HepG2 (cell line): ENCODE results near the gene GPHN. TPM values are rescaled to one million over a fixed set of nuclear protein-coding genes. Genes with fewer than 3 reads are reported as not detected.

ENCODE experiments used
- ATAC-seq: fragments of 200-7000 bp; cut with Tn5 transposase; 3 replicates; pipeline ENCODE4 v1.9.1; 2020; ENCODE audit warnings: mild to moderate bottlenecking, moderate library complexity
- BruUV-seq: library from RNA; stranded (reverse); fragments of 400-500 nt; replicated peaks from 2 replicates; lab custom pipeline; 2021; lab: Mats Ljungman, UMichigan
- CTCF ChIA-PET: fragments of 300-600 bp; formaldehyde crosslinking; extraction: SDS; loops from one replicate; lab custom pipeline; 2021; ENCODE audit warnings: low total read pairs, inconsistent platforms, low intra/inter-chr PET ratio; lab: Yijun Ruan, JAX
- POLR2A ChIA-PET: fragments of 350-600 bp; sonication (Branson Sonifier 250); formaldehyde crosslinking; loops from one replicate; lab custom pipeline; 2020; ENCODE audit warnings: antibody characterized with exemption, inconsistent platforms; lab: Yijun Ruan, JAX
- DNase-seq: peaks from one replicate; pipeline ENCODE4 v3.0.0-alpha.2; 2015; ENCODE audit warnings: low spot score
- FAIRE-seq: peaks from 3 replicates; lab custom pipeline; 2011; peaks lifted over from hg19 to GRCh38; lab: Jason Lieb, UNC
- H2AFZ ChIP-seq: one replicate; pipeline ENCODE4 v1.6.1; 2011; ENCODE audit warnings: low read length, inconsistent platforms
- H3K27ac ChIP-seq: fragments of 300-600 bp; 3 replicates; pipeline ENCODE4 v1.8.0; 2011; ENCODE audit warnings: mixed run types, mild to moderate bottlenecking, mixed read lengths, low read length, inconsistent platforms; ENCODE audit not compliant: insufficient read depth; ENCODE audit errors: extremely low read length
- H3K27me3 ChIP-seq, 2 experiments: fragments of 200-600 bp in 1 of 2; 2 replicates in 1 of 2; 3 replicates in 1 of 2; pipeline versions ENCODE4 v1.6.0 to v1.8.0; 2011; ENCODE audit warnings: low read length in 2 of 2, mild to moderate bottlenecking in 2 of 2, moderate library complexity in 2 of 2, inconsistent platforms in 1 of 2; ENCODE audit not compliant: insufficient read depth in 2 of 2, control insufficient read depth in 1 of 2
- H3K36me3 ChIP-seq, 2 experiments: fragments of 200-600 bp in 1 of 2; replicated peaks in 1 of 2; 2 replicates in 1 of 2; 3 replicates in 1 of 2; pipeline versions ENCODE4 v1.5.1 to v1.8.0; 2011; ENCODE audit warnings: low read length in 2 of 2, inconsistent platforms in 1 of 2; ENCODE audit not compliant: insufficient read depth in 2 of 2, control insufficient read depth in 1 of 2
- H3K4me1 ChIP-seq: 2 replicates; pipeline ENCODE4 v1.5.1; 2012; ENCODE audit warnings: low read length, inconsistent platforms; ENCODE audit not compliant: insufficient read depth
- H3K4me2 ChIP-seq: 2 replicates; pipeline ENCODE4 v1.6.0; 2011; ENCODE audit warnings: low read depth, low read length, inconsistent platforms
- H3K4me3 ChIP-seq, 3 experiments: fragments of 200-600 bp in 1 of 3; sonication (generic), shearing (Covaris generic) in 1 of 3; replicated peaks in 1 of 3; 2 replicates each; pipeline ENCODE4 v1.5.1; 2011 to 2016; ENCODE audit warnings: low read length in 3 of 3, inconsistent platforms in 2 of 3, low read depth in 2 of 3, mild to moderate bottlenecking in 2 of 3, control low read depth in 1 of 3, mixed read lengths in 1 of 3; ENCODE audit not compliant: insufficient read depth in 1 of 3
- H3K79me2 ChIP-seq: one replicate; pipeline ENCODE4 v1.6.1; 2011; ENCODE audit warnings: low read length, inconsistent platforms; ENCODE audit not compliant: insufficient read depth
- H3K9ac ChIP-seq: 2 replicates; pipeline ENCODE4 v1.6.0; 2011; ENCODE audit warnings: mild to moderate bottlenecking, low read depth, low read length, inconsistent platforms; ENCODE audit not compliant: insufficient read depth
- H3K9me3 ChIP-seq: 2 replicates; pipeline ENCODE4 v1.5.1; 2012; ENCODE audit warnings: mild to moderate bottlenecking, low read length
- H4K20me1 ChIP-seq: 2 replicates; pipeline ENCODE4 v1.6.0; 2011; ENCODE audit warnings: inconsistent platforms, mild to moderate bottlenecking, low read length, moderate library complexity; ENCODE audit not compliant: insufficient read depth
- PAF1 ChIP-seq: IDR thresholded peaks from 2 replicates; pipeline ENCODE4 v1.6.1; 2016; ENCODE audit warnings: missing genetic modification reagents, missing compliant biosample characterization
- ZMYM4 ChIP-seq: sonication (generic); formaldehyde crosslinking; IDR thresholded peaks from 2 replicates; pipeline ENCODE4 v1.8.1; 2023; ENCODE audit warnings: mild to moderate bottlenecking, missing genetic modification reagents
- ZNF543 ChIP-seq: sonication (generic); formaldehyde crosslinking; IDR thresholded peaks from 2 replicates; pipeline ENCODE4 v1.4.0; 2020; ENCODE audit warnings: mild to moderate bottlenecking, missing genetic modification reagents
- ZNF747 ChIP-seq: sonication (generic); formaldehyde crosslinking; IDR thresholded peaks from 2 replicates; pipeline ENCODE4 v1.8.1; 2023; ENCODE audit warnings: missing genetic modification reagents, mild to moderate bottlenecking, borderline replicate concordance
- WGBS: methylation state at CpG from one replicate; pipeline ENCODE4 v1.1.6; 2017; ENCODE audit warnings: low lambda C conversion rate; 5-methylcytosine and 5-hydroxymethylcytosine counted together
- in situ Hi-C: cut with HindIII; loops from 2 replicates; pipeline ENCODE4 v1.10.0; 2017; ENCODE audit warnings: low pct_unique_long_range_greater_than_20kb; ENCODE audit not compliant: extremely low pct_ligation_motif_present
- intact Hi-C: fragments of 100-400 bp; cut with micrococcal nuclease; formaldehyde crosslinking; loops from one replicate; pipeline ENCODE4 v1.10.0; 2022; ENCODE audit not compliant: unreplicated experiment
- polyA plus RNA-seq, 8 experiments: library from polyadenylated mRNA; depleted of rRNA in 3 of 8; stranded (reverse) in 7 of 8; unstranded in 1 of 8; fragments of >200 nt; fragmentation: Illumina TruSeq in 4 of 8; extraction: Trizol in 4 of 8; gene quantifications; 2 replicates each; pipeline versions ENCODE4 v1.2.1 to v1.2.3, GENCODE V29; 2011 to 2016; ENCODE audit warnings: low read depth in 4 of 8, missing spikeins in 1 of 8, mixed read lengths in 1 of 8; ENCODE audit not compliant: insufficient read depth in 1 of 8
- total RNA-seq, 5 experiments: library from RNA; depleted of rRNA; stranded (reverse); fragments of >200 nt; fragmentation: Illumina TruSeq; extraction: Trizol; gene quantifications; 2 replicates each; pipeline ENCODE4 v1.2.3, GENCODE V29; 2016; ENCODE audit warnings: low read depth in 1 of 5
- TF ChIP-seq, protein P1 (sequence below): sonication (generic); formaldehyde crosslinking; IDR thresholded peaks from 2 replicates; pipeline ENCODE4 v1.4.0; 2020; ENCODE audit warnings: low read depth, missing genetic modification reagents

The GPHN gene
- total and polyA plus RNA-seq, 2 of the 13 experiments (the other 11 are each of a cell fraction or from before 2014, with no cell fraction given): 12.7 to 19.2 TPM

DNA sequence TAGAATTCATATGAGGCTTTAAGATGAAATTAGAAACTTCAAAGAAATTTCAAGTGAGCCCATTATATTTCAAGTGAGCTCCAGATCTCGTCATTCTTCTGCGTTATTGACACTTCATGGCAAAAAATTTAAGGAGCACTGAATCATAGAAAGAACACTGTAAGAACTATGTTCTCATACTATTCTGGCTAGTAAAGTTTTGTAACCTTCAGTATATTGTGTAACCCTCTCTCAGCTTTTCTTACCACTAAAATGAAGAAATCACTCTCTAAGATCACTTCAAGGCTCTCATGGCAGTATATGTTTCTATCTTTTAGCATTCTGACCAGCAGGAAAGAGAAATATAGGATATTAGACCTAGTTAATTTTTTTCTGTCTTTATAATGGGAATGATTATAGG is 6.3 kb downstream of the GPHN start (continued):
- TF ChIP-seq, protein P1, sequence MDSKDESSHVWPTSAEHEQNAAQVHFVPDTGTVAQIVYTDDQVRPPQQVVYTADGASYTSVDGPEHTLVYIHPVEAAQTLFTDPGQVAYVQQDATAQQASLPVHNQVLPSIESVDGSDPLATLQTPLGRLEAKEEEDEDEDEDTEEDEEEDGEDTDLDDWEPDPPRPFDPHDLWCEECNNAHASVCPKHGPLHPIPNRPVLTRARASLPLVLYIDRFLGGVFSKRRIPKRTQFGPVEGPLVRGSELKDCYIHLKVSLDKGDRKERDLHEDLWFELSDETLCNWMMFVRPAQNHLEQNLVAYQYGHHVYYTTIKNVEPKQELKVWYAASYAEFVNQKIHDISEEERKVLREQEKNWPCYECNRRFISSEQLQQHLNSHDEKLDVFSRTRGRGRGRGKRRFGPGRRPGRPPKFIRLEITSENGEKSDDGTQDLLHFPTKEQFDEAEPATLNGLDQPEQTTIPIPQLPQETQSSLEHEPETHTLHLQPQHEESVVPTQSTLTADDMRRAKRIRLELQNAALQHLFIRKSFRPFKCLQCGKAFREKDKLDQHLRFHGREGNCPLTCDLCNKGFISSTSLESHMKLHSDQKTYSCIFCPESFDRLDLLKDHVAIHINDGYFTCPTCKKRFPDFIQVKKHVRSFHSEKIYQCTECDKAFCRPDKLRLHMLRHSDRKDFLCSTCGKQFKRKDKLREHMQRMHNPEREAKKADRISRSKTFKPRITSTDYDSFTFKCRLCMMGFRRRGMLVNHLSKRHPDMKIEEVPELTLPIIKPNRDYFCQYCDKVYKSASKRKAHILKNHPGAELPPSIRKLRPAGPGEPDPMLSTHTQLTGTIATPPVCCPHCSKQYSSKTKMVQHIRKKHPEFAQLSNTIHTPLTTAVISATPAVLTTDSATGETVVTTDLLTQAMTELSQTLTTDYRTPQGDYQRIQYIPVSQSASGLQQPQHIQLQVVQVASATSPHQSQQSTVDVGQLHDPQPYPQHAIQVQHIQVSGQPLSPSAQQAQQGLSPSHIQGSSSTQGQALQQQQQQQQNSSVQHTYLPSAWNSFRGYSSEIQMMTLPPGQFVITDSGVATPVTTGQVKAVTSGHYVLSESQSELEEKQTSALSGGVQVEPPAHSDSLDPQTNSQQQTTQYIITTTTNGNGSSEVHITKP (CRISPR knock-in tag): no peak

GRCh38 chr14:66530526-66530925 is 22.6 kb downstream of the GPHN start:
- ChIA-PET POLR2A (no interaction called here), CTCF (no interaction called here)
- Histone ChIP-seq H4K20me1 (no peaks in the 10 kb centered on the region), H3K4me2 (no peak overlapping the region), H3K9ac (no peak overlapping the region), H3K9me3 (no peaks in the 10 kb centered on the region), H3K79me2 (peaks cover 32% of the 10 kb centered on the region), H2AFZ (no peak overlapping the region), H3K27me3 (no peaks in the 10 kb centered on the region), H3K27ac (no peak overlapping the region), H3K4me3 (no peak overlapping the region), H3K36me3 (no peaks in the 10 kb centered on the region), H3K4me1 (no peaks in the 10 kb centered on the region)
- no peak for DNase-seq
- no TSS peak for BruUV-seq
- no peak for FAIRE-seq
- TF ChIP-seq ZMYM4 (CRISPR knock-in tag): no peak
- no peak for TF ChIP-seq ZNF747 (CRISPR knock-in tag)
- TF ChIP-seq PAF1: no peak
- TF ChIP-seq ZNF543 (CRISPR knock-in tag): no peak
- intact Hi-C loops: no loop called here
- no peak for ATAC-seq
- in situ Hi-C loops: no loop called here
- WGBS: 100% methylated on average over 6 of the region's 9 CpGs
